Neural cell (in vitro differentiated cells): ENCODE measurements around the gene MLC1. TPM values are rescaled to one million over a fixed set of nuclear protein-coding genes. Genes with fewer than 3 reads are reported as not detected.

Experiments used
- H2AFZ ChIP-seq: fragments of 200-600, 300-800 bp; sonication (generic), shearing (Covaris generic); 2 replicates; pipeline ENCODE4 v1.6.0; 2014; ENCODE audit warnings: low read depth, mild to moderate bottlenecking, antibody characterized with exemption, low read length, moderate library complexity
- H3F3A ChIP-seq: fragments of 200-600 bp; shearing (Covaris generic); 2 replicates; pipeline ENCODE4 v1.6.1; 2016; ENCODE audit warnings: mild to moderate bottlenecking, moderate library complexity, mixed read lengths, antibody characterized with exemption, low read length; ENCODE audit not compliant: insufficient read depth, poor library complexity, severe bottlenecking
- H3K27ac ChIP-seq: fragments of 200-600, 300-800 bp; sonication (generic), shearing (Covaris generic); 2 replicates; pipeline ENCODE4 v1.5.1; 2014; ENCODE audit warnings: mild to moderate bottlenecking, low read length, moderate library complexity
- H3K27me3 ChIP-seq: fragments of 300-800, 200-600 bp; sonication (generic), shearing (Covaris generic); 2 replicates; pipeline ENCODE4 v1.6.0; 2014; ENCODE audit warnings: mild to moderate bottlenecking, low read depth, low read length, moderate library complexity; ENCODE audit not compliant: insufficient read depth
- H3K36me3 ChIP-seq: fragments of 300-800, 200-600 bp; sonication (generic), shearing (Covaris generic); 2 replicates; pipeline ENCODE4 v1.5.1; 2014; ENCODE audit warnings: mild to moderate bottlenecking, antibody characterized with exemption, low read length, moderate library complexity; ENCODE audit not compliant: insufficient read depth
- H3K4me2 ChIP-seq: fragments of 300-800, 200-600 bp; sonication (generic), shearing (Covaris generic); 2 replicates; pipeline ENCODE4 v1.6.0; 2014; ENCODE audit warnings: mild to moderate bottlenecking, low read length
- H3K4me3 ChIP-seq: fragments of 300-800, 200-600 bp; sonication (generic), shearing (Covaris generic); 2 replicates; pipeline ENCODE4 v1.5.1; 2014; ENCODE audit warnings: mild to moderate bottlenecking, low read length, moderate library complexity
- H3K79me2 ChIP-seq: fragments of 200-600 bp; shearing (Covaris generic); replicated peaks from 2 replicates; pipeline ENCODE4 v1.6.0; 2014; ENCODE audit warnings: mild to moderate bottlenecking, low read length, moderate library complexity; ENCODE audit not compliant: insufficient read depth
- H3K9ac ChIP-seq: fragments of 300-800, 200-600 bp; sonication (generic), shearing (Covaris generic); 2 replicates; pipeline ENCODE4 v1.6.1; 2016; ENCODE audit warnings: mild to moderate bottlenecking, low read length, mixed read lengths
- H3K9me2 ChIP-seq: fragments of 200-600 bp; shearing (Covaris generic); 2 replicates; pipeline ENCODE4 v1.6.1; 2016; ENCODE audit warnings: mild to moderate bottlenecking, low read length, mixed read lengths; ENCODE audit not compliant: insufficient read depth
- H3K9me3 ChIP-seq: fragments of 200-600, 300-800 bp; sonication (generic), shearing (Covaris generic); 2 replicates; pipeline ENCODE4 v1.6.1; 2016; ENCODE audit warnings: mild to moderate bottlenecking, mixed run types, low read length, moderate library complexity, mixed read lengths
- H4K20me1 ChIP-seq: fragments of 200-600 bp; shearing (Covaris generic); 2 replicates; pipeline ENCODE4 v1.6.1; 2016; ENCODE audit warnings: mild to moderate bottlenecking, mixed run types; ENCODE audit not compliant: insufficient read depth
- EP300 ChIP-seq: fragments of 450-650 bp; conservative IDR thresholded peaks from 2 replicates; pipeline ENCODE4 v1.6.1; 2014; ENCODE audit warnings: antibody characterized with exemption, mild to moderate bottlenecking, moderate library complexity; ENCODE audit not compliant: poor library complexity, severe bottlenecking
- EZH2 ChIP-seq: fragments of 200-600, 300-800 bp; shearing (Covaris generic), sonication (generic); IDR thresholded peaks from 2 replicates; pipeline ENCODE4 v1.6.1; 2014; ENCODE audit warnings: antibody characterized with exemption, low read length, borderline replicate concordance, mild to moderate bottlenecking; ENCODE audit not compliant: insufficient read depth, poor library complexity, severe bottlenecking
- MXI1 ChIP-seq: fragments of 450-650 bp; conservative IDR thresholded peaks from 2 replicates; pipeline ENCODE4 v1.6.1; 2014; ENCODE audit warnings: antibody characterized with exemption, mild to moderate bottlenecking; ENCODE audit not compliant: poor library complexity, severe bottlenecking
- POLR2AphosphoS5 ChIP-seq: IDR thresholded peaks from 2 replicates; pipeline ENCODE4 v1.6.1; 2012
- RAD21 ChIP-seq: fragments of 450-650 bp; conservative IDR thresholded peaks from 2 replicates; pipeline ENCODE4 v1.6.1; 2014; ENCODE audit warnings: antibody characterized with exemption, mild to moderate bottlenecking, moderate library complexity
- SMC3 ChIP-seq: fragments of 450-650 bp; conservative IDR thresholded peaks from 2 replicates; pipeline ENCODE4 v1.6.1; 2014; ENCODE audit warnings: antibody characterized with exemption, mild to moderate bottlenecking, moderate library complexity; ENCODE audit not compliant: poor library complexity
- TAF1 ChIP-seq: IDR thresholded peaks from 2 replicates; pipeline ENCODE4 v1.6.1; 2012; ENCODE audit warnings: low read depth
- polyA plus RNA-seq: library from polyadenylated mRNA; depleted of rRNA; stranded (reverse); fragments of >200 nt; gene quantifications from 2 replicates; pipeline ENCODE4 v1.2.3, GENCODE V29; 2014
- TF ChIP-seq, protein P1 (sequence below): fragments of 450-650 bp; IDR thresholded peaks from 2 replicates; pipeline ENCODE4 v1.5.1; 2014; ENCODE audit warnings: antibody characterized with exemption, mild to moderate bottlenecking, moderate library complexity; ENCODE audit not compliant: poor library complexity, severe bottlenecking
- TF ChIP-seq, protein P2 (sequence below): IDR thresholded peaks from 2 replicates; pipeline ENCODE4 v1.6.1; 2012; ENCODE audit warnings: borderline replicate concordance

Gene MLC1
- polyA plus RNA-seq, 1 donor from 2014 or later = not detected

DNA sequence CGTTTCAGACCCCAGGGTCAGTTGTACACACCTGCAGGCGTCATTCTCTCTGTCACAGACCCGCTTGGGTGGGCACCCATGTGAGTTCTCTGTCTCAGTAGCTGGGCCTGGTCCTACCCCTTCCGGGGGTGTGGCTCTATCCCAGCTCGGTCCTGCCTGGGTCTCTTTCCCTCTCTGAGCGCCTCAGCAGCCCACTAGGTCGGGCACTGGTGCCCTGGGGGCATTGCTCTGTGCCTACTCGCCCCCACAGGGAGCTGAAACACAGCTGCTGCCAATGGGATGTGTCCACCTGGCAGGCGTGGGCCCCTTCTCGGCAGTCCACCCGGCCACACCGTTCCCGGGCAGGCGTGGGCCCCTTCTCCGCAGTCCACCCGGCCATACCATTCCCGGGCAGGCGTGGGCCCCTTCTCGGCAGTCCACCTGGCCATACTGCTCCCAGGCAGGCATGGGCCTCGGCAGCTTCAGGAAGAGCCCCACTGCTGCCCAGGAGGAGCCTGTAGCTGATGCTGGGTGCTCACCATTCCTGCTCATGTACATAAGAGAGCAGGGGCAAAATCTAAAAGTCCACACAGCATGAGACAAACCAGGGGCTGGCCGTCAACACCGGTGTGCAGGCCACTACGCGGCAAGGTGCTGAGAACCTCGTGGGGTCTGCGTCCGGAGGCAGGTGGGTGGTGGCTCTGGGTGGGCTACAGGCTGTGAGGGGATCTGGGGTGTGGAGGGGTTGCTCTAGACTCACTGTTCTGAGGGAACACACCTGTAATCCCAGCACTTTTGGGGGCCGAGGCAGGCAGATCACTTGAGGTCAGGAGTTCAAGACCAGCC, 12.3 kb downstream of the MLC1 start:
- Histone ChIP-seq H3K79me2 (no peaks in the 10 kb centered on the region), H3F3A (no peaks in the 10 kb centered on the region), H3K9me2 (no peaks in the 10 kb centered on the region), H3K27me3 (no peaks in the 10 kb centered on the region), H4K20me1 (no peaks in the 10 kb centered on the region), H3K27ac (no peak overlapping the region), H3K4me2 (no peak overlapping the region), H3K4me3 (no peak overlapping the region), H3K9ac (no peak overlapping the region), H3K9me3 (no peaks in the 10 kb centered on the region), H2AFZ (no peak overlapping the region), H3K36me3 (no peaks in the 10 kb centered on the region)
- no peak for TF ChIP-seq TAF1
- TF ChIP-seq, protein P1, sequence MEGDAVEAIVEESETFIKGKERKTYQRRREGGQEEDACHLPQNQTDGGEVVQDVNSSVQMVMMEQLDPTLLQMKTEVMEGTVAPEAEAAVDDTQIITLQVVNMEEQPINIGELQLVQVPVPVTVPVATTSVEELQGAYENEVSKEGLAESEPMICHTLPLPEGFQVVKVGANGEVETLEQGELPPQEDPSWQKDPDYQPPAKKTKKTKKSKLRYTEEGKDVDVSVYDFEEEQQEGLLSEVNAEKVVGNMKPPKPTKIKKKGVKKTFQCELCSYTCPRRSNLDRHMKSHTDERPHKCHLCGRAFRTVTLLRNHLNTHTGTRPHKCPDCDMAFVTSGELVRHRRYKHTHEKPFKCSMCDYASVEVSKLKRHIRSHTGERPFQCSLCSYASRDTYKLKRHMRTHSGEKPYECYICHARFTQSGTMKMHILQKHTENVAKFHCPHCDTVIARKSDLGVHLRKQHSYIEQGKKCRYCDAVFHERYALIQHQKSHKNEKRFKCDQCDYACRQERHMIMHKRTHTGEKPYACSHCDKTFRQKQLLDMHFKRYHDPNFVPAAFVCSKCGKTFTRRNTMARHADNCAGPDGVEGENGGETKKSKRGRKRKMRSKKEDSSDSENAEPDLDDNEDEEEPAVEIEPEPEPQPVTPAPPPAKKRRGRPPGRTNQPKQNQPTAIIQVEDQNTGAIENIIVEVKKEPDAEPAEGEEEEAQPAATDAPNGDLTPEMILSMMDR = no peak
- TF ChIP-seq MXI1 = no peak
- no peak for TF ChIP-seq RAD21
- TF ChIP-seq, protein P2, sequence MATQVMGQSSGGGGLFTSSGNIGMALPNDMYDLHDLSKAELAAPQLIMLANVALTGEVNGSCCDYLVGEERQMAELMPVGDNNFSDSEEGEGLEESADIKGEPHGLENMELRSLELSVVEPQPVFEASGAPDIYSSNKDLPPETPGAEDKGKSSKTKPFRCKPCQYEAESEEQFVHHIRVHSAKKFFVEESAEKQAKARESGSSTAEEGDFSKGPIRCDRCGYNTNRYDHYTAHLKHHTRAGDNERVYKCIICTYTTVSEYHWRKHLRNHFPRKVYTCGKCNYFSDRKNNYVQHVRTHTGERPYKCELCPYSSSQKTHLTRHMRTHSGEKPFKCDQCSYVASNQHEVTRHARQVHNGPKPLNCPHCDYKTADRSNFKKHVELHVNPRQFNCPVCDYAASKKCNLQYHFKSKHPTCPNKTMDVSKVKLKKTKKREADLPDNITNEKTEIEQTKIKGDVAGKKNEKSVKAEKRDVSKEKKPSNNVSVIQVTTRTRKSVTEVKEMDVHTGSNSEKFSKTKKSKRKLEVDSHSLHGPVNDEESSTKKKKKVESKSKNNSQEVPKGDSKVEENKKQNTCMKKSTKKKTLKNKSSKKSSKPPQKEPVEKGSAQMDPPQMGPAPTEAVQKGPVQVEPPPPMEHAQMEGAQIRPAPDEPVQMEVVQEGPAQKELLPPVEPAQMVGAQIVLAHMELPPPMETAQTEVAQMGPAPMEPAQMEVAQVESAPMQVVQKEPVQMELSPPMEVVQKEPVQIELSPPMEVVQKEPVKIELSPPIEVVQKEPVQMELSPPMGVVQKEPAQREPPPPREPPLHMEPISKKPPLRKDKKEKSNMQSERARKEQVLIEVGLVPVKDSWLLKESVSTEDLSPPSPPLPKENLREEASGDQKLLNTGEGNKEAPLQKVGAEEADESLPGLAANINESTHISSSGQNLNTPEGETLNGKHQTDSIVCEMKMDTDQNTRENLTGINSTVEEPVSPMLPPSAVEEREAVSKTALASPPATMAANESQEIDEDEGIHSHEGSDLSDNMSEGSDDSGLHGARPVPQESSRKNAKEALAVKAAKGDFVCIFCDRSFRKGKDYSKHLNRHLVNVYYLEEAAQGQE = no peak
- TF ChIP-seq POLR2AphosphoS5 = no peak
- TF ChIP-seq SMC3 = no peak
- no peak for TF ChIP-seq EZH2
- TF ChIP-seq EP300 = no peak

DNA sequence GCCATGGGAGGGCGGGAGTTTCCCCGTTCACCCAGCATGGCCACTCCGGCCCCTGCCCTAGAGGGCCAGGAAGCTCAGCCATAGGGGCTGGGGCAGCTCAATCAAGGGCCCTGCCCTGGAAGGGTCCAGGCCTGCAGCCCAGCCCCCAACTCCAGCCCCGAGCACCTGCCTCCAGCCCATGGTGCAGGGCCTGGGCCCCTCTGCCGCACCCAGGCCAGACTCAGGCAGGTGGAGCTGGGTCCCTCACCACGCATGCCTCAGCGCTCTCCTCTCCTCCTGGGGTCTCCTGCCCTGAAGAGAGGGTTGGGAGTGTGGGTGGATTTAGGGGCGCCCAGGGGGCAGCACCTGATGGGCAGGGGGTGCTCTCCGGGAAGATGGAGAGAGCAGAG, 13.1 kb downstream of the MLC1 start:
- Histone ChIP-seq H3K9me3 (no peaks in the 10 kb centered on the region), H3K79me2 (no peaks in the 10 kb centered on the region), H3K4me3 (no peak overlapping the region), H3K4me2 (no peak overlapping the region), H3K9me2 (no peaks in the 10 kb centered on the region), H3K9ac (no peak overlapping the region), H2AFZ (no peak overlapping the region), H3K27ac (no peak overlapping the region), H3K36me3 (no peaks in the 10 kb centered on the region), H3K27me3 (no peaks in the 10 kb centered on the region), H4K20me1 (no peaks in the 10 kb centered on the region), H3F3A (no peaks in the 10 kb centered on the region)
- TF ChIP-seq, protein P1 = no peak
- TF ChIP-seq, protein P2 = no peak
- TF ChIP-seq MXI1 = no peak
- TF ChIP-seq POLR2AphosphoS5 = no peak
- TF ChIP-seq EZH2 = no peak
- no peak for TF ChIP-seq EP300
- TF ChIP-seq RAD21 = no peak
- no peak for TF ChIP-seq SMC3
- TF ChIP-seq TAF1 = no peak
